GM12865 (cell line): ENCODE measurements around the gene FARP1.

Experiments used
- DNase-seq: peaks from one replicate; pipeline ENCODE4 v3.0.0; 2010; ENCODE audit warnings: low read depth
- H3K4me3 ChIP-seq: 2 replicates; pipeline ENCODE4 v1.5.1; 2011; ENCODE audit warnings: mild to moderate bottlenecking, low read depth, low read length, control low read depth
- TF ChIP-seq, protein P1 (sequence below): IDR thresholded peaks from 2 replicates; pipeline ENCODE4 v1.5.1; 2011; ENCODE audit warnings: low read length, control low read depth, low read depth, inconsistent platforms; ENCODE audit not compliant: insufficient read depth; ENCODE audit errors: missing control alignments

The FARP1 gene

DNA sequence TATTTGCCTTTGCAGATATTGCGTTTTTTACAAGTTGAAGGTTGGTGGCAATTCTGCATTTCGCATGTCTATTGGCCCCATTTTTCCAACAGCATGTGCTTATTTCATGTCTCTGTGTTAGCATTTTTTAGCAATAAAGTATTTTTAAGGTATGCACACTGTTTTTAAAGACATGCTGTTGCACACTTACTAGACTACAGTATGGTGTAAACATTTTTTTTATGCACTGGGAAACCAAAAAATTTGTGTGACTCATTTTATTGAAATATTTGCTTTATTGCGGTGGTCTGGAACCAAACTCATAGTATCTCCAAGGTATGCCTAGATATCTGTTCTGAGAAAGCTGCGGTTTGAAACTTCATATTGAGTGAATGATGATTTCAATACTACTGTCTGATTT is 89.6 kb downstream of the FARP1 start:
- no peak for DNase-seq
- no peak overlapping the region for H3K4me3 ChIP-seq
- TF ChIP-seq, protein P1, sequence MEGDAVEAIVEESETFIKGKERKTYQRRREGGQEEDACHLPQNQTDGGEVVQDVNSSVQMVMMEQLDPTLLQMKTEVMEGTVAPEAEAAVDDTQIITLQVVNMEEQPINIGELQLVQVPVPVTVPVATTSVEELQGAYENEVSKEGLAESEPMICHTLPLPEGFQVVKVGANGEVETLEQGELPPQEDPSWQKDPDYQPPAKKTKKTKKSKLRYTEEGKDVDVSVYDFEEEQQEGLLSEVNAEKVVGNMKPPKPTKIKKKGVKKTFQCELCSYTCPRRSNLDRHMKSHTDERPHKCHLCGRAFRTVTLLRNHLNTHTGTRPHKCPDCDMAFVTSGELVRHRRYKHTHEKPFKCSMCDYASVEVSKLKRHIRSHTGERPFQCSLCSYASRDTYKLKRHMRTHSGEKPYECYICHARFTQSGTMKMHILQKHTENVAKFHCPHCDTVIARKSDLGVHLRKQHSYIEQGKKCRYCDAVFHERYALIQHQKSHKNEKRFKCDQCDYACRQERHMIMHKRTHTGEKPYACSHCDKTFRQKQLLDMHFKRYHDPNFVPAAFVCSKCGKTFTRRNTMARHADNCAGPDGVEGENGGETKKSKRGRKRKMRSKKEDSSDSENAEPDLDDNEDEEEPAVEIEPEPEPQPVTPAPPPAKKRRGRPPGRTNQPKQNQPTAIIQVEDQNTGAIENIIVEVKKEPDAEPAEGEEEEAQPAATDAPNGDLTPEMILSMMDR: no peak

DNA sequence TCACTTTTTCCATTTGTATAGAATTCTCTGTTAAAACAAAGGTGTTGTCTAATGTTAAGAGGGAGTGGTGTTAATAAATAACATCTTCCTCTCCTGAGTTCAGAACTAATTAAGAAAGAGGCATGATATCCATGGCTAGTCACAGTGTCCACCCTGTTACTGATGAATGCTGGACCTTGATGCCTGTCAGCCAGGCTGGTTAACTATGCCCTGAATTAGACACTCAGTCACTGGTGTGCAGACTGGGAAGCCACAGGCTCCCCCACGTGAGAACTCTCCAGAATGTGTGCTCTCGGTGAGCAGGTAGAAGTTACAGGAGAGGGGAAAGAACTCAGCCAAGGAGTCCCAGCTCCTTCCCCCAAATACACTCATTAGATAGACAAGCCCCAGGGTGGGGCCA is 90.2 kb downstream of the FARP1 start:
- no peak for DNase-seq
- TF ChIP-seq, protein P1: no peak
- H3K4me3 ChIP-seq: no peak overlapping the region

DNA sequence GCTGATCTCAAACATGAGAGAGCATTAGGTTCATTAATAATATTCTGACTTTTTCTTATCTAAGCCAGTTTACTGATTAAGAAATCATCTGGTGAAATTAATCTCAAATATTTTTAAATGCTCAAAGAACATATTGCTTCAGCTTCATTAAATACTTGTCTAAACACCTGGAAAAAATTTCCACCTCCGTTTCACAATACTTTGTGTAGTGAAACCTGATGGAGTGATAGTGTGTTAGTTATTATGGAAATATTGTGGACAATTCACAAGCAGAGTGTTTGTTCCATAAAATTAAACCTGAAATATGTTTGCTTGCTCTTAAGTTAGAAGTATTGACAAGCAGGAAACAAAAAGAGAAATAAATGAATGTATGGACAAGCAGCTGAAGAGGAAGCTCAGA is 91.5 kb downstream of the FARP1 start:
- TF ChIP-seq, protein P1: no peak
- no peak for DNase-seq

DNA sequence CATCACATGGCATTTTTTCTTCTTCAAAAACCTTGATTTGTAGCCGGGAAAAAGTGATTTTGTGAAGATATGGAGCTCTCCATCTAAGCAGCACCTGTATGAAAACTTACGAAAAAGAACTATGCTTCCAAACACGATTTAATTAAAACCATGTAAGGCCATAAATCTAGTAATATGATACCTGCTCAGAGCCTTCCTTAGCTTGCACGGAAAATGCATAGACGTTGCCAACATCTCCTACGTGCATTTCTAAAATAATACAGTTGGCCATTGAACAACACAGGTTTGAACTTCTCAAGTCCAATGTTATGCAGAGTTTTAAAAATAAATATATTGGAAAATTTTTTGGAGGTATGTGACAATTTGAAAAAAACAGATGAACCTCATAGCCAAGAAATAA is 93.3 kb downstream of the FARP1 start:
- no peak for DNase-seq
- TF ChIP-seq, protein P1: no peak
- no peak overlapping the region for H3K4me3 ChIP-seq

More for the DNA sequence above, 91.5 kb downstream of the FARP1 start:
- no peak overlapping the region for H3K4me3 ChIP-seq

DNA sequence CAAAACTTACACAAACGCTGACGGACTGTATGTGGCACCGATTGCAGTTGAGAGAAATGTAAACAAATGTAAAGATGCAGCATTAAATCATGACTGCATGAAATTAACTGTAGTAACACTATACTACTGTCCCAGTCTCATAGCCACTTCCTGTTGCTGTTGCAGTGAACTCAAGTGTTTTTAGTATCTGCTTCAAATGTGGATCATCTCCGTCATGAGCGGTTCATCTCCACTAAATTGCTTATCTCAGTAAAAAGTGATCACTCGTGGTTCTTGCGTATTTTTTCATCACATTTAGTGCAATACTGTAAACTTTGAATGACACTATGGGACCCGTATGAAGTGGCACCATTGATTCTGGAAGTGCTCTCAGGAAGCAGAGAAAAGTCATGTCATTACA is 94.4 kb downstream of the FARP1 start:
- no peak for DNase-seq
- H3K4me3 ChIP-seq: no peak overlapping the region
- TF ChIP-seq, protein P1: no peak

DNA sequence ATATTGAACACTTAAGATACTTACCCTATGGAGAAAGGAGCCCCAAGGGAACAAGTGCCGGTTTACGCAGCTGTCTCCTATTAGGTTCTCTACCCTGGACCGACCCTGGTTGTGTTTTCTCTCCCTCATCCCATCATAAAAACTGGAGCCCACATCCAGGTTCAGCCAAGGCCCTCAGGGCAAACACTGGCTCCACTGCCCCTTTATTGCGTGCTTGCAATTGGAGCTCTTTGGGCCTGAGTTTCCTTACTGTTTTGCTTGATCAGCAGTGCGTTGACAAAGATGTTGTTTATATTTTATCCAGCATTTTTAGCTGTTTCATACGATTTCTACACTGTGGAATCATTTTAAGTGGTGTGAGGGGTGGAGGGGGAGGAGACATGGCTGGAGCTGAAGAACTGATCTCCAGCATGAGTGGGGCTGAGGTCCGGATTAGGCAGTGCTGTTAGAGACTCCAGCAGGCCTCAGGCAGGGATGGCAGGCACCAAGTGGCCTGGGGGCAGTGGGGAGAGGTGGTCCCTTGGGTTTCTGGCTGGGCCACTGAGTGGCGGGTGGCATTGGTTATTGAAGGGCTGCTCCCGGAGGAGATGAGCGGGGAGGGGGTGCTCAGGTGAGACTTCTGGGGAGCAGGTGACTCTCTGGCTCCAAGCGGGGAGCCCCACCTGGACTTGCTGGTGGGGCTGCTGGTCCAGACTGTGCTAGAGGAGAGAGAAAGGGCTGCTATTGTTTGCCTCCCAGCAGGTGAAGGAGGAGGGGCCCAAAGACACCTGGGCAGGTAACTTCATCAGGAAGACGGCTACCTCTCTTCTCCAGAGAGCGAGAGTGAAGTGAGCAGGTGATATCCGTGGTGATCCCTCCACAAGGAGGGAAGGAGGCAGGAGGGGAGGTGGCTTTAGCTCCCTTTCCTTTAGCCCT is 96.5 kb downstream of the FARP1 start:
- no peak for DNase-seq
- TF ChIP-seq, protein P1: no peak
- H3K4me3 ChIP-seq: no peak overlapping the region
